Measurements from ENCODE around the gene GPATCH2L.

The GPATCH2L gene

GRCh38 chr14:76259029-76259735, 107.5 kb downstream of the GPATCH2L start:
- DNase-seq: no peak

GRCh38 chr14:76260749-76261148, 109.0 kb downstream of the GPATCH2L start:
- DNase-seq: no peak

GRCh38 chr14:76261371-76261811, 109.7 kb downstream of the GPATCH2L start:
- no peak for DNase-seq

- no peak for DNase-seq
Measured at GRCh38 chr14:76262641-76263040, 110.9 kb downstream of the GPATCH2L start.
